GM12878 (cell line): ENCODE data around the gene TESK2. TPM values are rescaled to one million over a fixed set of nuclear protein-coding genes. Genes with fewer than 3 reads are reported as not detected.
"Not testable (repeated sequence)": the region's sequence is repeated elsewhere in the genome, so short reads cannot be mapped to it uniquely, and the experiment has no call there.

ENCODE experiments used
- ATAC-seq: fragments of 200-7000 bp; cut with Tn5 transposase; 3 replicates; pipeline ENCODE4 v1.9.1; 2020; ENCODE audit warnings: mild to moderate bottlenecking, moderate library complexity
- BruUV-seq: library from RNA; stranded (reverse); fragments of 400-500 nt; replicated peaks from 2 replicates; lab custom pipeline; 2021; lab: Mats Ljungman, UMichigan
- CTCF ChIA-PET: fragments of 300-600 bp; sonication (Branson Sonifier 250); formaldehyde crosslinking; extraction: SDS; loops from one replicate; lab custom pipeline; 2021; ENCODE audit warnings: inconsistent platforms; lab: Yijun Ruan, JAX
- POLR2A ChIA-PET: fragments of 350-600 bp; formaldehyde crosslinking; extraction: SDS; loops from one replicate; lab custom pipeline; 2021; ENCODE audit warnings: inconsistent platforms; lab: Charles Lee
- RAD21 ChIA-PET: fragments of 300-600 bp; sonication (Branson Sonifier 250); formaldehyde crosslinking; loops from one replicate; lab custom pipeline; 2023; ENCODE audit warnings: antibody characterized with exemption; ENCODE audit not compliant: unreplicated experiment; lab: Charles Lee
- SMC1A ChIA-PET: fragments of 300-600 bp; sonication (Branson Sonifier 250); formaldehyde crosslinking; loops from one replicate; lab custom pipeline; 2023; ENCODE audit not compliant: unreplicated experiment, uncharacterized antibody; lab: Charles Lee
- DNase-seq: peaks from one replicate; pipeline ENCODE4 v3.0.0-alpha.2; 2011; ENCODE audit warnings: low read depth, low spot score
- FAIRE-seq: peaks from 3 replicates; lab custom pipeline; 2011; peaks lifted over from hg19 to GRCh38; lab: Jason Lieb, UNC
- H2AFZ ChIP-seq: 2 replicates; pipeline ENCODE4 v1.6.0; 2011; ENCODE audit warnings: low read depth, low read length, control low read depth; ENCODE audit not compliant: control insufficient read depth
- H3K27ac ChIP-seq: 2 replicates; pipeline ENCODE4 v1.5.1; 2011; ENCODE audit warnings: control low read depth; ENCODE audit not compliant: control insufficient read depth, insufficient read depth
- H3K27me3 ChIP-seq, 2 experiments: replicated peaks in 1 of 2; 2 replicates each; pipeline versions ENCODE4 v1.6.0 to v1.6.1; 2011; ENCODE audit warnings: low read length in 1 of 2; ENCODE audit not compliant: control insufficient read depth in 2 of 2, insufficient read depth in 2 of 2
- H3K36me3 ChIP-seq, 2 experiments: 2 replicates each; pipeline ENCODE4 v1.5.1; 2011; ENCODE audit warnings: low read length in 1 of 2; ENCODE audit not compliant: control insufficient read depth in 2 of 2, insufficient read depth in 2 of 2
- H3K4me1 ChIP-seq: 2 replicates; pipeline ENCODE4 v1.6.1; 2011; ENCODE audit warnings: mild to moderate bottlenecking, low read length, moderate library complexity, mixed read lengths; ENCODE audit not compliant: control insufficient read depth, insufficient read depth
- H3K4me2 ChIP-seq: 2 replicates; pipeline ENCODE4 v1.6.0; 2011; ENCODE audit warnings: control low read depth; ENCODE audit not compliant: control insufficient read depth, insufficient read depth
- H3K4me3 ChIP-seq: fragments of 200-600 bp; sonication (generic); 2 replicates; pipeline ENCODE4 v1.5.1; 2016
- H3K79me2 ChIP-seq: 2 replicates; pipeline ENCODE4 v1.6.0; 2011; ENCODE audit warnings: low read length; ENCODE audit not compliant: control insufficient read depth, insufficient read depth
- H3K9ac ChIP-seq: 2 replicates; pipeline ENCODE4 v1.8.0; 2011; ENCODE audit warnings: low read length, control low read depth, mixed read lengths; ENCODE audit not compliant: control insufficient read depth, insufficient read depth
- H3K9me3 ChIP-seq: replicated peaks from 3 replicates; pipeline ENCODE4 v1.5.1; 2011; ENCODE audit warnings: mild to moderate bottlenecking, low read length; ENCODE audit not compliant: control insufficient read depth, insufficient read depth
- H4K20me1 ChIP-seq: 2 replicates; pipeline ENCODE4 v1.6.0; 2011; ENCODE audit not compliant: control insufficient read depth, insufficient read depth
- MTA3 ChIP-seq: IDR thresholded peaks from 2 replicates; pipeline ENCODE4 v1.6.1; 2012; ENCODE audit warnings: low read length, inconsistent platforms, borderline replicate concordance
- NFIC ChIP-seq: IDR thresholded peaks from 2 replicates; pipeline ENCODE4 v1.6.1; 2012; ENCODE audit warnings: low read depth, mild to moderate bottlenecking, inconsistent platforms, low read length, moderate library complexity
- TCF7 ChIP-seq: IDR thresholded peaks from 2 replicates; pipeline ENCODE4 v1.6.1; 2014; ENCODE audit warnings: antibody characterized with exemption, borderline replicate concordance
- ZBED1 ChIP-seq: IDR thresholded peaks from 2 replicates; pipeline ENCODE4 v1.6.1; 2016; ENCODE audit warnings: borderline replicate concordance
- ZNF274 ChIP-seq: IDR thresholded peaks from one replicate; pipeline ENCODE4 v1.8.0; 2011; ENCODE audit not compliant: insufficient read length, insufficient read depth
- WGBS: methylation state at CpG from one replicate; pipeline ENCODE4 v1.1.6; 2016; ENCODE audit warnings: low lambda C conversion rate; ENCODE audit not compliant: insufficient replicate concordance, insufficient coverage; ENCODE audit errors: missing lambda C conversion rate; 5-methylcytosine and 5-hydroxymethylcytosine counted together
- in situ Hi-C: fragments of 300-500 bp; cut with MboI; formaldehyde crosslinking; loops from 9 replicates; pipeline ENCODE4 v1.14.3; 2018; ENCODE audit warnings: mixed read lengths
- intact Hi-C: fragments of 100-400 bp; cut with micrococcal nuclease; formaldehyde crosslinking; loops from one replicate; pipeline ENCODE4 v1.14.2; 2022; ENCODE audit not compliant: unreplicated experiment
- polyA plus RNA-seq, 11 experiments: library from polyadenylated mRNA; depleted of rRNA in 4 of 11; unstranded in 6 of 11; stranded (reverse) in 5 of 11; fragments of >200 nt; fragmentation: Nextera tagmentation in 4 of 11; fragmentation: Illumina TruSeq in 1 of 11; extraction: Ambion mirVana in 4 of 11; extraction: Trizol in 1 of 11; gene quantifications; 1 replicate in 1 of 11; 2 replicates in 10 of 11; pipeline versions ENCODE4 v1.2.1 to v1.2.3, GENCODE V29; 2011 to 2016; ENCODE audit warnings: inconsistent platforms in 2 of 11, missing spikeins in 2 of 11, low read depth in 1 of 11
- total RNA-seq, 4 experiments: library from RNA; depleted of rRNA in 3 of 4; stranded (reverse); fragments of >200 nt in 3 of 4; fragmentation: Illumina TruSeq in 1 of 4; extraction: Trizol in 1 of 4; gene quantifications; 2 replicates each; pipeline versions ENCODE4 v1.2.1 to v1.2.3, GENCODE V29; 2013 to 2021
- TF ChIP-seq, protein P1 (sequence below): fragments of 450-650 bp; IDR thresholded peaks from 2 replicates; pipeline ENCODE4 v1.6.1; 2017; ENCODE audit warnings: mild to moderate bottlenecking

Gene TESK2
- total and polyA plus RNA-seq, 10 of the 15 experiments (the other 5 are each of a cell fraction or from before 2014, with no cell fraction given), result 2.2 to 10.0 (median 5.7) TPM

DNA sequence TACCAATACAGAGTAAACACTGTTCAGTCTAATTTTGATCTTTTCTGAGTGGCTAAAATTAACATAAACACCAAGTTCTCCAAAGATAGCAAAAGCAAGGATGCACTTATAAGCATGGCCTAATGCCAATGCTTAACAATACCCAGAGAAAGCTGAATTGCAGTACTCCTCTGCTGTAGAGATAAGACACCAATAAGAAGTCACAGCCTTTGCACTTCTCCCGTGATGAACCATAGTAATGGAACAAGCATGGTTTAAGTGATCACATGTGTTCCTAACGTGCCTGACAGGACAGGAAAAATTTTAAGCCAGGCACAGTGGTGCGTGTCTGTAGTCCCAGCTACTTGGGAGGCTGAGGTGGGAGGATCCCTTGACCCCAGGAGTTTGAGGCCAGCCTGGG, 25.1 kb upstream of the TESK2 start:
- H2AFZ ChIP-seq, result no peak overlapping the region
- no peak overlapping the region for H3K4me3 ChIP-seq
- ATAC-seq (no peak), FAIRE-seq (no peak), DNase-seq (no peak)
- no peak overlapping the region for H3K9ac ChIP-seq
- H3K27me3 ChIP-seq, result no peaks in the 10 kb centered on the region
- peaks cover 43% of the 10 kb centered on the region for H3K79me2 ChIP-seq
- H3K27ac ChIP-seq, result no peak overlapping the region
- H3K4me2 ChIP-seq, result no peak overlapping the region
- intact Hi-C loops, result loop anchor here (10.0 kb wide), 1 partner anchor 369 kb away; no protein-coding TSS in a partner anchor
- H3K4me1 ChIP-seq, result 0 out of 2 replicates have a peak, but pooled peaks cover 6% of the 10 kb centered on the region
- RAD21 ChIA-PET, result interaction anchor here (0.6 to 4.6 kb wide), 5 partner anchors 10 to 53 kb away, joined by 3 to 37 read pairs (median 4); partner anchors contain the start of gene AKR1A1
- in situ Hi-C loops, result no loop called here
- SMC1A ChIA-PET, result interaction anchor here (1.6 to 5.6 kb wide), 4 partner anchors 15 to 65 kb away, joined by 6 to 56 read pairs (median 30); partner anchors contain the start of genes AKR1A1, CCDC163 and MMACHC
- no peaks in the 10 kb centered on the region for H4K20me1 ChIP-seq
- CTCF ChIA-PET, result interaction anchor here (0.7 to 5.6 kb wide), 6 partner anchors 10 to 70 kb away, joined by 3 to 89 read pairs (median 4); no protein-coding TSS in a partner anchor
- whole genome bisulfite sequencing, result 62% methylated on average over 3 of the region's 3 CpGs
- no peaks in the 10 kb centered on the region for H3K9me3 ChIP-seq
- peaks cover 14 to 35% of the 10 kb centered on the region in 2 experiments for H3K36me3 ChIP-seq
- POLR2A ChIA-PET, result interaction anchor here (1.7 to 9.5 kb wide), 3 partner anchors 14 to 54 kb away, joined by 4 to 105 read pairs (median 5); partner anchors contain the start of gene AKR1A1
- TF ChIP-seq ZBED1, result no peak
- no peak for TF ChIP-seq TCF7
- no peak for TF ChIP-seq ZNF274
- TF ChIP-seq MTA3, result no peak
- TF ChIP-seq NFIC, result no peak
- TF ChIP-seq, protein P1, sequence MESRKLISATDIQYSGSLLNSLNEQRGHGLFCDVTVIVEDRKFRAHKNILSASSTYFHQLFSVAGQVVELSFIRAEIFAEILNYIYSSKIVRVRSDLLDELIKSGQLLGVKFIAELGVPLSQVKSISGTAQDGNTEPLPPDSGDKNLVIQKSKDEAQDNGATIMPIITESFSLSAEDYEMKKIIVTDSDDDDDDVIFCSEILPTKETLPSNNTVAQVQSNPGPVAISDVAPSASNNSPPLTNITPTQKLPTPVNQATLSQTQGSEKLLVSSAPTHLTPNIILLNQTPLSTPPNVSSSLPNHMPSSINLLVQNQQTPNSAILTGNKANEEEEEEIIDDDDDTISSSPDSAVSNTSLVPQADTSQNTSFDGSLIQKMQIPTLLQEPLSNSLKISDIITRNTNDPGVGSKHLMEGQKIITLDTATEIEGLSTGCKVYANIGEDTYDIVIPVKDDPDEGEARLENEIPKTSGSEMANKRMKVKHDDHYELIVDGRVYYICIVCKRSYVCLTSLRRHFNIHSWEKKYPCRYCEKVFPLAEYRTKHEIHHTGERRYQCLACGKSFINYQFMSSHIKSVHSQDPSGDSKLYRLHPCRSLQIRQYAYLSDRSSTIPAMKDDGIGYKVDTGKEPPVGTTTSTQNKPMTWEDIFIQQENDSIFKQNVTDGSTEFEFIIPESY, result no peak
- TF ChIP-seq, all 136 proteins: peak for 0
- no TSS peak for BruUV-seq

DNA sequence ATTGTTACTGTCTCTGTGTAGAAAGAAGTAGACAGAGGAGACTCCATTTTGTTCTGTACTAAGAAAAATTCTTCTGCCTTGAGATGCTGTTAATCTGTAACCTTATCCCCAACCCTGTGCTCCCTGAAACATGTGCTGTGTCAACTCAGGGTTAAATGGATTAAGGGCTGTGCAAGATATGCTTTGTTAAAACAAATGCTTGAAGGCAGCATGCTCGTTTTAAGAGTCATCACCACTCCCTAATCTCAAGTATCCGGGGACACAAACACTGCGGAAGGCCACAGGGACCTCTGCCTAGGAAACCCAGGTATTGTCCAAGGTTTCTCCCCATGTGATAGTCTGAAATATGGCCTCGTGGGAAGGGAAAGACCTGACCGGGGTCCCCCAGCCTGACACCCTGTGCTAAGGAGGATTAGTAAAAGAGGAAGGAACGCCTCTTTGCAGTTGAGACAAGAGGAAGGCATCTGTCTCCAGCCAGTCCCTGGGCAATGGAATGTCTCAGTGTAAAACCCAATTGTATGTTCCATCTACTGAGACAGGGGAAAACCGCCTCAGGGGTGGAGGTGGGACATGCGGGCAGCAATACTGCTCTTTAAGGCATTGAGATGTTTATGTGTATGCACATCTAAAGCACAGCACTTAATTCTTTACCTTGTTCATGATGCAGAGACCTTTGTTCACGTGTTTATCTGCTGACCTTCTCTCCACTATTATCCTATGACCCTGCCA, 22.7 kb upstream of the TESK2 start:
- H3K27me3 ChIP-seq, H3K4me1 ChIP-seq, in situ Hi-C loops, FAIRE-seq, H3K4me3 ChIP-seq, H3K27ac ChIP-seq, H3K4me2 ChIP-seq, H3K9ac ChIP-seq, H2AFZ ChIP-seq, H4K20me1 ChIP-seq, DNase-seq, ATAC-seq, H3K9me3 ChIP-seq: not testable (repeated sequence)
- TSS peak; percentile 4 for BruUV-seq
- ChIA-PET CTCF (interaction anchor here (1.1 to 4.5 kb wide), 17 partner anchors 8 to 154 kb away, joined by 3 to 212 read pairs (median 10); partner anchors contain the start of genes AKR1A1, CCDC163, CCDC17 and MMACHC), POLR2A (interaction anchor here (1.0 to 1.7 kb wide), 3 partner anchors 54 to 71 kb away, joined by 3 to 4 read pairs (median 4); no protein-coding TSS in a partner anchor), SMC1A (interaction anchor here (0.7 to 5.6 kb wide), 13 partner anchors 13 to 154 kb away, joined by 3 to 114 read pairs (median 6); partner anchors contain the start of genes AKR1A1, CCDC163, MMACHC and NASP), RAD21 (interaction anchor here (0.6 to 3.7 kb wide), 6 partner anchors 14 to 64 kb away, joined by 4 to 58 read pairs (median 6); partner anchors contain the start of genes AKR1A1, CCDC163 and MMACHC)
- WGBS, result 79% methylated on average over 8 of the region's 9 CpGs
- intact Hi-C loops, result loop anchor here (10.0 kb wide), 1 partner anchor 371 kb away; no protein-coding TSS in a partner anchor
- H3K79me2 ChIP-seq, result peaks cover 22% of the 10 kb centered on the region
- H3K36me3 ChIP-seq, result peaks cover 21 to 46% of the 10 kb centered on the region in 2 experiments
